IMR-90 (cell line): ENCODE data around the gene NPAS2. TPM values are rescaled to one million over a fixed set of nuclear protein-coding genes. Genes with fewer than 3 reads are reported as not detected.

Experiments
- ATAC-seq: fragments of 200-7000 bp; cut with Tn5 transposase; 2 replicates; pipeline ENCODE4 v1.9.1; 2020; ENCODE audit warnings: low read depth, mild to moderate bottlenecking, moderate library complexity
- BruUV-seq: library from RNA; stranded (reverse); fragments of 400-500 nt; replicated peaks from 2 replicates; lab custom pipeline; 2021; lab: Mats Ljungman, UMichigan
- CTCF ChIA-PET: fragments of 300-600 bp; formaldehyde crosslinking; extraction: SDS; loops from one replicate; lab custom pipeline; 2021; ENCODE audit warnings: antibody characterized with exemption; lab: Yijun Ruan, JAX
- POLR2A ChIA-PET: fragments of 300-600 bp; sonication (Branson Sonifier 250); formaldehyde crosslinking; loops from one replicate; lab custom pipeline; 2022; ENCODE audit warnings: antibody characterized with exemption; ENCODE audit not compliant: unreplicated experiment; lab: Charles Lee
- DNase-seq: peaks from one replicate; pipeline ENCODE4 v3.0.0; 2013
- H2AFZ ChIP-seq: replicated peaks from 2 replicates; pipeline ENCODE3; 2013; ENCODE audit warnings: low read length, mild to moderate bottlenecking; ENCODE audit not compliant: poor library complexity
- H2AK5ac ChIP-seq: 2 replicates; pipeline ENCODE4 v1.6.1; 2013; ENCODE audit warnings: low read depth, low read length, inconsistent platforms
- H2AK9ac ChIP-seq: replicated peaks from 2 replicates; pipeline ENCODE3; 2013; ENCODE audit warnings: mild to moderate bottlenecking, low read depth, low read length, moderate library complexity; ENCODE audit not compliant: poor library complexity
- H2BK120ac ChIP-seq: 2 replicates; pipeline ENCODE4 v1.6.1; 2013; ENCODE audit warnings: low read depth, low read length, inconsistent platforms
- H2BK15ac ChIP-seq: 3 replicates; pipeline ENCODE4 v1.6.1; 2013; ENCODE audit warnings: low read depth, low read length, inconsistent platforms
- H2BK20ac ChIP-seq: 2 replicates; pipeline ENCODE4 v1.6.1; 2013; ENCODE audit warnings: low read depth, mild to moderate bottlenecking, inconsistent platforms, low read length, moderate library complexity
- H2BK5ac ChIP-seq: 2 replicates; pipeline ENCODE4 v1.6.1; 2013; ENCODE audit warnings: mild to moderate bottlenecking, low read depth, low read length, inconsistent platforms; ENCODE audit not compliant: poor library complexity, severe bottlenecking
- H3K14ac ChIP-seq: replicated peaks from 2 replicates; pipeline ENCODE4 v1.6.1; 2013; ENCODE audit warnings: low read depth, low read length, inconsistent platforms
- H3K18ac ChIP-seq: 2 replicates; pipeline ENCODE4 v1.6.1; 2013; ENCODE audit warnings: low read depth, low read length, control low read depth
- H3K23ac ChIP-seq: 2 replicates; pipeline ENCODE4 v1.6.1; 2013; ENCODE audit warnings: low read depth, low read length, inconsistent platforms
- H3K27ac ChIP-seq: 2 replicates; pipeline ENCODE4 v1.5.1; 2013; ENCODE audit warnings: mild to moderate bottlenecking, control low read depth, low read length; ENCODE audit not compliant: insufficient read depth
- H3K27me3 ChIP-seq: 2 replicates; pipeline ENCODE4 v1.6.1; 2013; ENCODE audit warnings: low read length; ENCODE audit not compliant: control insufficient read depth, insufficient read depth
- H3K36me3 ChIP-seq: 2 replicates; pipeline ENCODE4 v1.6.1; 2013; ENCODE audit warnings: low read length, mixed read lengths; ENCODE audit not compliant: control insufficient read depth, insufficient read depth
- H3K4ac ChIP-seq: 2 replicates; pipeline ENCODE4 v1.6.1; 2013; ENCODE audit warnings: low read depth, low read length, inconsistent platforms
- H3K4me1 ChIP-seq: 2 replicates; pipeline ENCODE4 v1.6.1; 2013; ENCODE audit warnings: low read length, mixed read lengths; ENCODE audit not compliant: control insufficient read depth, insufficient read depth
- H3K4me2 ChIP-seq: 2 replicates; pipeline ENCODE4 v1.6.1; 2013; ENCODE audit warnings: low read depth, mild to moderate bottlenecking, control low read depth, low read length, moderate library complexity
- H3K4me3 ChIP-seq: 2 replicates; pipeline ENCODE4 v1.5.1; 2013; ENCODE audit warnings: low read depth, mild to moderate bottlenecking, control low read depth, low read length, moderate library complexity; ENCODE audit not compliant: insufficient read depth
- H3K56ac ChIP-seq: 2 replicates; pipeline ENCODE4 v1.6.1; 2013; ENCODE audit warnings: low read length, inconsistent platforms; ENCODE audit not compliant: insufficient read depth; ENCODE audit errors: extremely low read depth
- H3K79me1 ChIP-seq, 2 experiments: 2 replicates each; pipeline ENCODE4 v1.6.1; 2013; ENCODE audit warnings: low read length in 2 of 2, inconsistent platforms in 1 of 2, low read depth in 1 of 2
- H3K9ac ChIP-seq: 2 replicates; pipeline ENCODE4 v1.6.1; 2013; ENCODE audit warnings: low read depth, low read length, control low read depth
- H3K9me1 ChIP-seq: 2 replicates; pipeline ENCODE4 v1.6.1; 2013; ENCODE audit warnings: low read length, inconsistent platforms; ENCODE audit not compliant: insufficient read depth
- H3K9me3 ChIP-seq: 2 replicates; pipeline ENCODE4 v1.6.1; 2013; ENCODE audit warnings: low read length; ENCODE audit not compliant: control insufficient read depth, insufficient read depth
- H4K20me1 ChIP-seq: 2 replicates; pipeline ENCODE4 v1.6.1; 2013; ENCODE audit warnings: low read length, inconsistent platforms; ENCODE audit not compliant: insufficient read depth
- H4K5ac ChIP-seq: 2 replicates; pipeline ENCODE4 v1.6.1; 2013; ENCODE audit warnings: mild to moderate bottlenecking, low read depth, low read length, control low read depth
- H4K8ac ChIP-seq, 2 experiments: 2 replicates each; pipeline ENCODE4 v1.6.1; 2013; ENCODE audit warnings: low read depth in 2 of 2, low read length in 2 of 2, control low read depth in 1 of 2, inconsistent platforms in 1 of 2
- H4K91ac ChIP-seq: 2 replicates; pipeline ENCODE4 v1.6.1; 2013; ENCODE audit warnings: low read depth, low read length, inconsistent platforms; ENCODE audit not compliant: insufficient read depth
- MAFK ChIP-seq: IDR thresholded peaks from 2 replicates; pipeline ENCODE4 v1.6.1; 2012; ENCODE audit warnings: low read depth, low read length, improper control_type of control experiment
- MXI1 ChIP-seq: IDR thresholded peaks from 2 replicates; pipeline ENCODE4 v1.6.1; 2012; ENCODE audit warnings: low read depth, mild to moderate bottlenecking, low read length, moderate library complexity, borderline replicate concordance
- WGBS, 2 experiments: methylation state at CpG; one replicate each; pipeline versions ENCODE4 v1.1.5 to v1.1.7; 2013; ENCODE audit warnings: missing lambda C conversion rate in 2 of 2; ENCODE audit not compliant: insufficient read length in 1 of 2; ENCODE audit errors: extremely low coverage in 2 of 2; 5-methylcytosine and 5-hydroxymethylcytosine counted together
- dilution Hi-C: fragments of 300-500 bp; cut with HindIII; formaldehyde crosslinking; loops from one replicate; pipeline ENCODE4 v1.14.3; 2018; ENCODE audit warnings: low sequenced_read_pairs; ENCODE audit not compliant: unreplicated experiment
- in situ Hi-C: fragments of 300-500 bp; cut with MboI; formaldehyde crosslinking; loops from 3 replicates; pipeline ENCODE4 v1.14.3; 2019; ENCODE audit warnings: low sequenced_read_pairs, inconsistent platforms, mixed read lengths
- intact Hi-C: fragments of 100-400 bp; cut with micrococcal nuclease; formaldehyde crosslinking; loops from 2 replicates; pipeline ENCODE4 v1.10.0; 2022
- polyA plus RNA-seq, 3 experiments: library from polyadenylated mRNA; depleted of rRNA; stranded (reverse); fragments of >200 nt; gene quantifications; 2 replicates each; pipeline ENCODE4 v1.2.3, GENCODE V29; 2012; ENCODE audit warnings: low replicate concordance in 1 of 3
- total RNA-seq: library from RNA; depleted of rRNA; stranded (reverse); fragments of >200 nt; gene quantifications from 2 replicates; pipeline ENCODE4 v1.2.3, GENCODE V29; 2012

Gene NPAS2
- total and polyA plus RNA-seq, 2 of the 4 experiments (the other 2 are of a cell fraction), result 5.2 to 14.8 TPM

DNA sequence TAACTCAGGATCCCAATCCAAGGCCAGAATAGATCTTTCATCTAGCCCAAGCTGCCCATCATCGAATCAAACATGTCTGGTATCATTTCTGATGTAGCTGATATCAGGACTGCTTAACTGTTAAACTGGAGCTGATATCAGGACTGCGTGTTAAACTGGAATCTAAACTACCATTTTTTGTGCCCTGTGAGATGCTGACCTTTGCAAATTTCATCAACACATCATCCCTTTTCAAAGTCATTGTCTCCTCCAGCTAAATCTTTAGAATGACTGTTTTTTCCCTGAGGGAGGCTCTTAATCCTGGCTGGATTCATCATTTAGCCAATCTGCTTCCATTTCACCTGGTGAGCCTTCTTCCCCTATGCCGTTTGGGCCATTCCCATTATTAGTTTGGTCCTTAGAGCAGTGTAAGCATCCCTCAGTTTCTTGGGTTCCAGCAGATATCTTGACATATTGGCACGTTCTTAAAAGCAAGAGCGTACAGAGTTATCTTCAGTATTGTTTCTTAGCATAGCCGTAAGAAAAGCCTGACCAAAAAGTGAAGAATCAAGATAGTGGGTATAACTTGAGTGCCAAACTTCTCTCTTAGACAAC lies 194.4 kb downstream of the NPAS2 start:
- H2BK120ac ChIP-seq, result no peak overlapping the region
- CTCF ChIA-PET, result no interaction called here
- peaks cover 20% of the 10 kb centered on the region for H3K36me3 ChIP-seq

More for the DNA sequence above, 194.4 kb downstream of the NPAS2 start:
- Histone ChIP-seq H2BK20ac (no peak overlapping the region), H4K8ac (no peak overlapping the region), H4K91ac (no peak overlapping the region), H3K9me1 (0 out of 2 replicates have a peak, but pooled peaks cover 2% of the 10 kb centered on the region), H3K14ac (no peak overlapping the region), H3K79me1 (peaks cover 23 to 50% of the 10 kb centered on the region in 2 experiments), H4K5ac (no peak overlapping the region), H2AK9ac (no peak overlapping the region), H4K20me1 (peaks cover 25% of the 10 kb centered on the region), H3K9me3 (no peaks in the 10 kb centered on the region), H3K23ac (no peak overlapping the region), H3K9ac (no peak overlapping the region), H3K4me3 (no peak overlapping the region), H3K4me2 (no peak overlapping the region), H3K27me3 (no peaks in the 10 kb centered on the region), H2AK5ac (no peak overlapping the region), H2BK15ac (no peak overlapping the region), H3K56ac (no peak overlapping the region), H3K18ac (no peak overlapping the region), H3K27ac (no peak overlapping the region), H2BK5ac (no peak overlapping the region), H3K4me1 (0 out of 2 replicates have a peak, but pooled peaks cover 2% of the 10 kb centered on the region), H2AFZ (no peak overlapping the region), H3K4ac (no peak overlapping the region)
- dilution Hi-C loops, result no loop called here
- ATAC-seq (no peak), DNase-seq (no peak)
- POLR2A ChIA-PET, result no interaction called here
- in situ Hi-C loops, result loop anchor here (5.0 kb wide), 1 partner anchor 193 kb away; no protein-coding TSS in a partner anchor
- no TSS peak for BruUV-seq
- peak; percentile 78 for TF ChIP-seq MAFK
- no peak for TF ChIP-seq MXI1
- intact Hi-C loops, result loop anchor here (5.0 kb wide), 1 partner anchor 238 kb away; the partner anchor contains the start of gene CNOT11
- 100% methylated on average over 2 of the region's 6 CpGs; no CpG with 5 or more reads in 1 of the 2 experiments for whole genome bisulfite sequencing, 2 experiments
